HepG2 (cell line): ENCODE results near the gene PRRT2. TPM values are rescaled to one million over a fixed set of nuclear protein-coding genes. Genes with fewer than 3 reads are reported as not detected.

ENCODE experiments used
- BORCS8-MEF2B ChIP-seq: sonication (generic); formaldehyde crosslinking; IDR thresholded peaks from 2 replicates; pipeline ENCODE4 v1.8.0; 2022; ENCODE audit warnings: mild to moderate bottlenecking, missing genetic modification reagents
- DNMT1 ChIP-seq: sonication (generic); formaldehyde crosslinking; IDR thresholded peaks from 2 replicates; pipeline ENCODE4 v1.5.1; 2020; ENCODE audit warnings: mild to moderate bottlenecking, missing genetic modification reagents
- DPF2 ChIP-seq: sonication (generic); formaldehyde crosslinking; IDR thresholded peaks from 2 replicates; pipeline ENCODE4 v1.4.0; 2020; ENCODE audit warnings: mild to moderate bottlenecking, low read depth, missing genetic modification reagents, borderline replicate concordance
- FOXA3 ChIP-seq: IDR thresholded peaks from 2 replicates; pipeline ENCODE4 v1.6.1; 2016; ENCODE audit warnings: missing genetic modification reagents, missing compliant biosample characterization
- HNRNPL ChIP-seq: fragments of 200-400 bp; formaldehyde crosslinking; IDR thresholded peaks from 2 replicates; pipeline ENCODE4 v1.6.1; 2017; ENCODE audit warnings: mild to moderate bottlenecking, low read depth, low read length
- HNRNPLL ChIP-seq: fragments of 200-400 bp; formaldehyde crosslinking; IDR thresholded peaks from 2 replicates; pipeline ENCODE4 v1.6.1; 2017; ENCODE audit warnings: mild to moderate bottlenecking, low read depth, low read length; ENCODE audit not compliant: poor library complexity, severe bottlenecking
- HOXA7 ChIP-seq: sonication (generic); formaldehyde crosslinking; IDR thresholded peaks from 2 replicates; pipeline ENCODE4 v1.8.1; 2022; ENCODE audit warnings: mild to moderate bottlenecking, missing genetic modification reagents, moderate library complexity
- MEF2D ChIP-seq: sonication (generic); formaldehyde crosslinking; IDR thresholded peaks from 2 replicates; pipeline ENCODE4 v1.5.1; 2020; ENCODE audit warnings: mild to moderate bottlenecking, missing genetic modification reagents
- MYC ChIP-seq: sonication (generic); formaldehyde crosslinking; IDR thresholded peaks from 2 replicates; pipeline ENCODE4 v1.9.0; 2021; ENCODE audit warnings: missing genetic modification reagents, borderline replicate concordance
- NCOR1 ChIP-seq: fragments of 200-600 bp; sonication (generic); IDR thresholded peaks from 2 replicates; pipeline ENCODE4 v1.7.0; 2017; ENCODE audit warnings: antibody characterized with exemption, low read length, borderline replicate concordance
- NFKB2 ChIP-seq: sonication (generic); formaldehyde crosslinking; IDR thresholded peaks from 2 replicates; pipeline ENCODE4 v1.4.0; 2020; ENCODE audit warnings: missing genetic modification reagents, borderline replicate concordance
- SALL2 ChIP-seq: sonication (generic); formaldehyde crosslinking; IDR thresholded peaks from 2 replicates; pipeline ENCODE4 v1.8.1; 2023; ENCODE audit warnings: mild to moderate bottlenecking, missing genetic modification reagents, inconsistent platforms
- SIX1 ChIP-seq: sonication (generic); formaldehyde crosslinking; IDR thresholded peaks from 2 replicates; pipeline ENCODE4 v1.4.0; 2020; ENCODE audit warnings: missing genetic modification reagents, borderline replicate concordance
- ZNF496 ChIP-seq: sonication (generic); formaldehyde crosslinking; IDR thresholded peaks from 2 replicates; pipeline ENCODE4 v1.8.1; 2023; ENCODE audit warnings: mild to moderate bottlenecking, moderate library complexity, missing genetic modification reagents; ENCODE audit not compliant: insufficient replicate concordance
- ZNF703 ChIP-seq: sonication (generic); formaldehyde crosslinking; IDR thresholded peaks from 2 replicates; pipeline ENCODE4 v1.5.1; 2020; ENCODE audit warnings: missing genetic modification reagents, mild to moderate bottlenecking, moderate library complexity, borderline replicate concordance
- ZNF766 ChIP-seq: sonication (generic); formaldehyde crosslinking; IDR thresholded peaks from 2 replicates; pipeline ENCODE4 v1.5.0; 2020; ENCODE audit warnings: missing genetic modification reagents, borderline replicate concordance
- ZNF768 ChIP-seq: sonication (generic); formaldehyde crosslinking; IDR thresholded peaks from 2 replicates; pipeline ENCODE4 v1.4.0; 2020; ENCODE audit warnings: missing genetic modification reagents
- polyA plus RNA-seq, 8 experiments: library from polyadenylated mRNA; depleted of rRNA in 3 of 8; stranded (reverse) in 7 of 8; unstranded in 1 of 8; fragments of >200 nt; fragmentation: Illumina TruSeq in 4 of 8; extraction: Trizol in 4 of 8; gene quantifications; 2 replicates each; pipeline versions ENCODE4 v1.2.1 to v1.2.3, GENCODE V29; 2011 to 2016; ENCODE audit warnings: low read depth in 4 of 8, missing spikeins in 1 of 8, mixed read lengths in 1 of 8; ENCODE audit not compliant: insufficient read depth in 1 of 8
- total RNA-seq, 5 experiments: library from RNA; depleted of rRNA; stranded (reverse); fragments of >200 nt; fragmentation: Illumina TruSeq; extraction: Trizol; gene quantifications; 2 replicates each; pipeline ENCODE4 v1.2.3, GENCODE V29; 2016; ENCODE audit warnings: low read depth in 1 of 5
- TF ChIP-seq, protein P1 (sequence below): sonication (generic); formaldehyde crosslinking; IDR thresholded peaks from 2 replicates; pipeline ENCODE4 v1.5.1; 2020; ENCODE audit warnings: missing genetic modification reagents, mild to moderate bottlenecking, borderline replicate concordance
- TF ChIP-seq, protein P2 (sequence below): sonication (generic); formaldehyde crosslinking; IDR thresholded peaks from 2 replicates; pipeline ENCODE4 v1.4.0; 2020; ENCODE audit warnings: missing genetic modification reagents
- TF ChIP-seq, protein P3 (sequence below): sonication (generic); formaldehyde crosslinking; IDR thresholded peaks from 2 replicates; pipeline ENCODE4 v1.8.1; 2023; ENCODE audit warnings: mild to moderate bottlenecking, missing genetic modification reagents, borderline replicate concordance
- TF ChIP-seq, protein P4 (sequence below): sonication (generic); IDR thresholded peaks from 2 replicates; pipeline ENCODE4 v1.6.1; 2016; ENCODE audit warnings: low read depth, borderline replicate concordance
- TF ChIP-seq, protein P5 (sequence below): sonication (generic); formaldehyde crosslinking; IDR thresholded peaks from 2 replicates; pipeline ENCODE4 v1.8.0; 2022; ENCODE audit warnings: low read depth, missing genetic modification reagents
- TF ChIP-seq, protein P6 (sequence below): sonication (generic); formaldehyde crosslinking; IDR thresholded peaks from 2 replicates; pipeline ENCODE4 v1.4.0; 2020; ENCODE audit warnings: missing genetic modification reagents

The PRRT2 gene
- total and polyA plus RNA-seq, 2 of the 13 experiments (the other 11 are each of a cell fraction or from before 2014, with no cell fraction given): 0.51 to 1.1 TPM

DNA sequence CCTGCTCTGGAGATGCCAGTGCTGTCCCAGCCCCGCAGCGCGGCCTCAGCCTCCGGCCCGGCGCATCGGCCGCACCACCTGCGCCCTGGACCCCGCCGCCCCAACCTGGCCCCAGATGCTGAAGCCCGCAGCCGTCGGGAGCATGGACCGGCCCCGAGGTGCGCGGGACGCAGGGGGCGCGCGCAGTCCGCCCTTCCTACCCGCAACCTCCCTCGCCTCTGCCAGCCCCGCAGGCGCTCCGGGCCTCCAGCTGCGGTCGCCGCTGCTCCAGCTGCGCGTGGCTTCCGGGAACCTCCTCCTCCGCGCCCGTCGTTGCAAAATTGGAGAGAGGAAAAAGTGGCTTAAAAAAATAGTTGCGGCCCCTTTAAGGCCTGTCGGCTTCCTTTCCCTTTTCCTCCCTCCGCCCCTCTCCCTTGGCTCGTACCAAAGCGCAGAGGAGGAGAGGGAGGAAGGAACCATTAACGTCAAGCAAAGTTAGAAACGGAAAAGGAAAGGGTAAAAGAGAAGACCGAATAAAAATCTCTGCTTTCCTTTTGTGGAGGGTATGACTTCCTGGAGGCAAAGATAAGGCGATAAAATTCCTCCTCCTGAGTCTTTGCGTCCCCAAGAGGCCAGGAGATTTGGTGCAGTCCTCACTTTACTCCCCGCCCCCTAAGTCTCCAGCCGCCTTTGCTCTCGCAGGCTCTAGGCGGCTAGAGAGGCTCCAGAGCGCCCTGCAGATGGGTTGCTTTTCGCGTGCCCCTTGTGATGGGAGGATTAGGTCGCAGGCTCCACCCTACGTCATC lies 51.1 kb downstream of the PRRT2 start, which contains the start of gene CDIPT (continued):
- TF ChIP-seq, protein P1, sequence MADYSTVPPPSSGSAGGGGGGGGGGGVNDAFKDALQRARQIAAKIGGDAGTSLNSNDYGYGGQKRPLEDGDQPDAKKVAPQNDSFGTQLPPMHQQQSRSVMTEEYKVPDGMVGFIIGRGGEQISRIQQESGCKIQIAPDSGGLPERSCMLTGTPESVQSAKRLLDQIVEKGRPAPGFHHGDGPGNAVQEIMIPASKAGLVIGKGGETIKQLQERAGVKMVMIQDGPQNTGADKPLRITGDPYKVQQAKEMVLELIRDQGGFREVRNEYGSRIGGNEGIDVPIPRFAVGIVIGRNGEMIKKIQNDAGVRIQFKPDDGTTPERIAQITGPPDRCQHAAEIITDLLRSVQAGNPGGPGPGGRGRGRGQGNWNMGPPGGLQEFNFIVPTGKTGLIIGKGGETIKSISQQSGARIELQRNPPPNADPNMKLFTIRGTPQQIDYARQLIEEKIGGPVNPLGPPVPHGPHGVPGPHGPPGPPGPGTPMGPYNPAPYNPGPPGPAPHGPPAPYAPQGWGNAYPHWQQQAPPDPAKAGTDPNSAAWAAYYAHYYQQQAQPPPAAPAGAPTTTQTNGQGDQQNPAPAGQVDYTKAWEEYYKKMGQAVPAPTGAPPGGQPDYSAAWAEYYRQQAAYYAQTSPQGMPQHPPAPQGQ (CRISPR knock-in tag): no peak
- TF ChIP-seq, protein P2, sequence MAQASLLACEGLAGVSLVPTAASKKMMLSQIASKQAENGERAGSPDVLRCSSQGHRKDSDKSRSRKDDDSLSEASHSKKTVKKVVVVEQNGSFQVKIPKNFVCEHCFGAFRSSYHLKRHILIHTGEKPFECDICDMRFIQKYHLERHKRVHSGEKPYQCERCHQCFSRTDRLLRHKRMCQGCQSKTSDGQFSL (CRISPR knock-in tag): no peak
- TF ChIP-seq HOXA7 (CRISPR knock-in tag): no peak
- no peak for TF ChIP-seq ZNF496 (CRISPR knock-in tag)
- TF ChIP-seq MEF2D: 0 out of 2 replicates have a peak, but pooled peaks have one; percentile 67
- TF ChIP-seq ZNF768 (CRISPR knock-in tag): peak; percentile 50; the same call in 1 of the 2 replicates
- 0 out of 2 replicates have a peak, but pooled peaks have one; percentile 12 for TF ChIP-seq ZNF703 (CRISPR knock-in tag)
- no peak for TF ChIP-seq ZNF766 (CRISPR knock-in tag)
- TF ChIP-seq HNRNPLL: peak; percentile 90
- peak; percentile 37; the same call in 1 of the 2 replicates for TF ChIP-seq NCOR1
- TF ChIP-seq, protein P3, sequence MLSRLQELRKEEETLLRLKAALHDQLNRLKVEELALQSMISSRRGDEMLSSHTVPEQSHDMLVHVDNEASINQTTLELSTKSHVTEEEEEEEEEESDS (CRISPR knock-in tag): no peak; the same call in 1 of the 2 replicates
- TF ChIP-seq MYC (CRISPR knock-in tag): peak; percentile 72
- peak; percentile 73 for TF ChIP-seq BORCS8-MEF2B
- TF ChIP-seq, protein P4, sequence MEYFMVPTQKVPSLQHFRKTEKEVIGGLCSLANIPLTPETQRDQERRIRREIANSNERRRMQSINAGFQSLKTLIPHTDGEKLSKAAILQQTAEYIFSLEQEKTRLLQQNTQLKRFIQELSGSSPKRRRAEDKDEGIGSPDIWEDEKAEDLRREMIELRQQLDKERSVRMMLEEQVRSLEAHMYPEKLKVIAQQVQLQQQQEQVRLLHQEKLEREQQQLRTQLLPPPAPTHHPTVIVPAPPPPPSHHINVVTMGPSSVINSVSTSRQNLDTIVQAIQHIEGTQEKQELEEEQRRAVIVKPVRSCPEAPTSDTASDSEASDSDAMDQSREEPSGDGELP: peak; percentile 74
- TF ChIP-seq NFKB2 (CRISPR knock-in tag): no peak; the same call in none of the 2 replicates
- TF ChIP-seq SALL2 (CRISPR knock-in tag): 0 out of 2 replicates have a peak, but pooled peaks have one; percentile 65
- TF ChIP-seq HNRNPL: peak; percentile 28; the same call in 1 of the 2 replicates
- peak; percentile 70 for TF ChIP-seq FOXA3 (CRISPR knock-in tag)
- TF ChIP-seq SIX1: peak; percentile 42; the same call in 1 of the 2 replicates
- no peak; the same call in 1 of the 2 replicates for TF ChIP-seq DNMT1 (CRISPR knock-in tag)
- TF ChIP-seq DPF2 (CRISPR knock-in tag): no peak
- TF ChIP-seq, protein P5, sequence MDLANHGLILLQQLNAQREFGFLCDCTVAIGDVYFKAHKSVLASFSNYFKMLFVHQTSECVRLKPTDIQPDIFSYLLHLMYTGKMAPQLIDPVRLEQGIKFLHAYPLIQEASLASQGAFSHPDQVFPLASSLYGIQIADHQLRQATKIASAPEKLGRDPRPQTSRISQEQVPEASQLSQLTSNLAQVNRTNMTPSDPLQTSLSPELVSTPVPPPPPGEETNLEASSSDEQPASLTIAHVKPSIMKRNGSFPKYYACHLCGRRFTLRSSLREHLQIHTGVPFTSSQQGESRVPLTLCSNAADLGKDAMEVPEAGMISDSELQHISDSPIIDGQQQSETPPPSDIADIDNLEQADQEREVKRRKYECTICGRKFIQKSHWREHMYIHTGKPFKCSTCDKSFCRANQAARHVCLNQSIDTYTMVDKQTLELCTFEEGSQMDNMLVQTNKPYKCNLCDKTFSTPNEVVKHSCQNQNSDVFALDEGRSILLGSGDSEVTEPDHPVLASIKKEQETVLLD (CRISPR knock-in tag): peak; percentile 60; the same call in 1 of the 2 replicates
- TF ChIP-seq, protein P6, sequence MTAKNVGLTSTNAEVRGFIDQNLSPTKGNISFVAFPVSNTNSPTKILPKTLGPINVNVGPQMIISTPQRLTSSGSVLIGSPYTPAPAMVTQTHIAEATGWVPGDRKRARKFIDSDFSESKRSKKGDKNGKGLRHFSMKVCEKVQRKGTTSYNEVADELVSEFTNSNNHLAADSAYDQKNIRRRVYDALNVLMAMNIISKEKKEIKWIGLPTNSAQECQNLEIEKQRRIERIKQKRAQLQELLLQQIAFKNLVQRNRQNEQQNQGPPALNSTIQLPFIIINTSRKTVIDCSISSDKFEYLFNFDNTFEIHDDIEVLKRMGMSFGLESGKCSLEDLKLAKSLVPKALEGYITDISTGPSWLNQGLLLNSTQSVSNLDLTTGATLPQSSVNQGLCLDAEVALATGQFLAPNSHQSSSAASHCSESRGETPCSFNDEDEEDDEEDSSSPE (CRISPR knock-in tag): peak; percentile 76
